Cardiac muscle cell (in vitro differentiated cells and primary cell): Measurements from ENCODE around the gene NLK. TPM values are rescaled to one million over a fixed set of nuclear protein-coding genes. Genes with fewer than 3 reads are reported as not detected.

Experiments used
- DNase-seq, 2 donors: peaks; one replicate each; pipeline versions ENCODE4 v3.0.0 to v3.0.0-alpha.2; 2010 to 2017; ENCODE audit warnings: low read depth in 1 of 2, low spot score in 1 of 2
- H3K27ac ChIP-seq: fragments of 200-600 bp; sonication (generic); 2 replicates; pipeline ENCODE4 v1.5.1; 2016
- H3K27me3 ChIP-seq: fragments of 200-600 bp; sonication (generic); 2 replicates; pipeline ENCODE4 v1.6.0; 2016; ENCODE audit warnings: control low read depth
- H3K36me3 ChIP-seq: fragments of 200-600 bp; sonication (generic); 2 replicates; pipeline ENCODE4 v1.5.1; 2016; ENCODE audit warnings: control low read depth
- H3K4me1 ChIP-seq: fragments of 200-600 bp; sonication (generic); 2 replicates; pipeline ENCODE4 v1.8.1; 2017; ENCODE audit warnings: low read depth, mild to moderate bottlenecking, mixed run types
- H3K4me3 ChIP-seq: fragments of 200-600 bp; sonication (generic); 2 replicates; pipeline ENCODE4 v1.5.1; 2016; ENCODE audit warnings: mild to moderate bottlenecking
- H3K9me3 ChIP-seq: fragments of 200-600 bp; sonication (generic); 2 replicates; pipeline ENCODE4 v1.5.1; 2017; ENCODE audit warnings: low read depth, mild to moderate bottlenecking, control low read depth
- polyA plus RNA-seq: library from polyadenylated mRNA; unstranded; fragments of >200 nt; fragmentation: Nextera tagmentation; extraction: Ambion mirVana; gene quantifications from 2 replicates; pipeline ENCODE4 v1.2.1, GENCODE V29; 2016
- total RNA-seq: library from RNA; depleted of rRNA; stranded (reverse); fragments of >200 nt; gene quantifications from 2 replicates; pipeline ENCODE4 v1.2.3, GENCODE V29; 2016
- TF ChIP-seq, protein P1 (sequence below): IDR thresholded peaks from 2 replicates; pipeline ENCODE4 v1.5.1; 2012; ENCODE audit warnings: low read depth, mild to moderate bottlenecking, low read length

Gene NLK
- total and polyA plus RNA-seq, 2 experiments from 2014 or later: 11.0 to 22.1 TPM

DNA sequence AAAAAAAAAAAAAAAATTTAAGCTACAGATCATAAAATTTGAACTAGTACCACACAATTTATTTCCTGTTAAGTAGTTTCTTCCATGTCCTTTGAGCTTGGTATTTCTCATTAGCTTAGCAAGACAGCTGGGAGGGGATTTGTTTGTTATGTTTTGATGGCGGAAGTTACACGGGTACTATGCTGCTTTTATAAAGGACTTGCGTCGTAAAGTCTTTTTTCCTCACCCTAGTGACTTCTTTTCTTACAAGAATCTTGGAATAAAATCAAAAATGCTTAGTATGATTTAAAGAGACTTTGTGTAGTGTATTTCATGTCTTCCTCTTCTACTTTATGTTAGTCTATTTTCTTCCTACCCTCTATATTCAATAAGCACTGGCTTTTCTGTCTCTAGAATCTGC lies 89.1 kb downstream of the NLK start:
- H3K27me3 ChIP-seq: no peaks in the 10 kb centered on the region
- peaks cover 4% of the 10 kb centered on the region for H3K4me1 ChIP-seq
- peaks cover 9% of the 10 kb centered on the region for H3K36me3 ChIP-seq
- no peak overlapping the region for H3K27ac ChIP-seq
- peak in 1 of 2 donors; percentile 34 for DNase-seq
- TF ChIP-seq, protein P1, sequence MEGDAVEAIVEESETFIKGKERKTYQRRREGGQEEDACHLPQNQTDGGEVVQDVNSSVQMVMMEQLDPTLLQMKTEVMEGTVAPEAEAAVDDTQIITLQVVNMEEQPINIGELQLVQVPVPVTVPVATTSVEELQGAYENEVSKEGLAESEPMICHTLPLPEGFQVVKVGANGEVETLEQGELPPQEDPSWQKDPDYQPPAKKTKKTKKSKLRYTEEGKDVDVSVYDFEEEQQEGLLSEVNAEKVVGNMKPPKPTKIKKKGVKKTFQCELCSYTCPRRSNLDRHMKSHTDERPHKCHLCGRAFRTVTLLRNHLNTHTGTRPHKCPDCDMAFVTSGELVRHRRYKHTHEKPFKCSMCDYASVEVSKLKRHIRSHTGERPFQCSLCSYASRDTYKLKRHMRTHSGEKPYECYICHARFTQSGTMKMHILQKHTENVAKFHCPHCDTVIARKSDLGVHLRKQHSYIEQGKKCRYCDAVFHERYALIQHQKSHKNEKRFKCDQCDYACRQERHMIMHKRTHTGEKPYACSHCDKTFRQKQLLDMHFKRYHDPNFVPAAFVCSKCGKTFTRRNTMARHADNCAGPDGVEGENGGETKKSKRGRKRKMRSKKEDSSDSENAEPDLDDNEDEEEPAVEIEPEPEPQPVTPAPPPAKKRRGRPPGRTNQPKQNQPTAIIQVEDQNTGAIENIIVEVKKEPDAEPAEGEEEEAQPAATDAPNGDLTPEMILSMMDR: no peak
- H3K4me3 ChIP-seq: no peak overlapping the region
- no peaks in the 10 kb centered on the region for H3K9me3 ChIP-seq

DNA sequence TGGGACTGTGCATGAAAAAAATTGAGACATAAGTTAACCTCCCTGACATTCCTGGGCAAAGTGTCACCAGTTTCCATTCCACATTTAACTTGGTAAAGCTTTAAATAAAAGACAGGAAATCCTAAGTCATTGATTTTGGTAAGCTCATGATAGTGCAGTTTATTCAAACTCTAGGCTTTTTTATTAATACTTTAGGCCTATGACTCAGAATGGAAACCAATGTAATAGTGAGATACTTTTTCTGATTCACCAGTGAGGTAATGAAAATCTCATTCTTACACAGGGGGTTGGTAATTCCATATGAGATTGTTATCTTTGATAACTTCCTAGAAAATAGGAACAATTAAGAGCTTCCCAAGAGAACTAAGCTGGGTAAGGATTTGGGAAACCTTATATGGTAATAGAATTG lies 91.1 kb downstream of the NLK start:
- H3K4me3 ChIP-seq: no peak overlapping the region
- no peaks in the 10 kb centered on the region for H3K9me3 ChIP-seq
- no peak overlapping the region for H3K27ac ChIP-seq
- H3K4me1 ChIP-seq: peaks cover 4% of the 10 kb centered on the region
- no peaks in the 10 kb centered on the region for H3K27me3 ChIP-seq
- peaks cover 9% of the 10 kb centered on the region for H3K36me3 ChIP-seq
- TF ChIP-seq, protein P1: no peak
- peak in 1 of 2 donors; percentile 23 for DNase-seq

DNA sequence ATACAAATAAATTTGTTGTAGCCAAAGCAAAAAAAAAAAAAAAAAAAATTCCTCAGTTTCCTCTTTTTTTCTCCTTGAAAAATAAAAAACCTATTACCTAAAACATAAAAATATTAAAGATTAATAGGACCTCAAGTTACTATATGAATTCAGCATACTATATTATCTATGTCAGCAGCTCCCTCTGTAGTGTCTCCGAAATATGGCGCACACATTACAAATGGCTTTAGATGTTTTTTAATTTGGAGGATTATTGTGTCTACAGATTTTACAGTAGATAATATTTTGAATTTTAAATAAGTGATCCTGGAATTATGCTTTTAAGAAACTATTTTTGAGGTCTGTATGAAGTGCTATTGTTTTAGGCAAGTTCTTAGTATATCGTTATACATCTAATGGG lies 94.4 kb downstream of the NLK start:
- H3K27ac ChIP-seq: no peak overlapping the region
- H3K4me1 ChIP-seq: no peaks in the 10 kb centered on the region
- DNase-seq: no peak
- TF ChIP-seq, protein P1: peak; percentile 5
- no peaks in the 10 kb centered on the region for H3K27me3 ChIP-seq
- H3K4me3 ChIP-seq: no peak overlapping the region
- peaks cover 9% of the 10 kb centered on the region for H3K36me3 ChIP-seq
- no peaks in the 10 kb centered on the region for H3K9me3 ChIP-seq

DNA sequence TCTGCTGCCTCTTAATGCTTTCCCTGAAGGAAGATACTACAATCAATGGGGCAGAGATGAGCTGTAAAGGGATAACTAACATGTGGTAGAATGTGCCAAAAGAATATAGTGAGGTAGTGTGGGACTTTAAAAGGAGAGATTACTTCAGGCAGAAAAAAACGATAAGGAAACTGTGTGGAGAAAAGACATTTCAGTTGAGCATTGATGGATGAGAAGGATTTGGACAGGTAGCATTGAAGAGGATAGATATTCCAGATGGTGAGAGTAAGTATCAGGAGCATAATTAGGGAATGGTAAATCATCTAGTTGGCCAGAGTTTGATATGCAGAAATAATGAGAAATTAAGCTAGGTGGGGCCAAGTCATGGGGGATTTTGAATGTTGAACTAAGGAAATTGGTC lies 97.3 kb downstream of the NLK start:
- peaks cover 3% of the 10 kb centered on the region for H3K36me3 ChIP-seq
- no peak overlapping the region for H3K4me3 ChIP-seq
- no peak overlapping the region for H3K27ac ChIP-seq
- no peaks in the 10 kb centered on the region for H3K27me3 ChIP-seq
- no peaks in the 10 kb centered on the region for H3K9me3 ChIP-seq
- no peaks in the 10 kb centered on the region for H3K4me1 ChIP-seq
- DNase-seq: no peak
- TF ChIP-seq, protein P1: no peak

DNA sequence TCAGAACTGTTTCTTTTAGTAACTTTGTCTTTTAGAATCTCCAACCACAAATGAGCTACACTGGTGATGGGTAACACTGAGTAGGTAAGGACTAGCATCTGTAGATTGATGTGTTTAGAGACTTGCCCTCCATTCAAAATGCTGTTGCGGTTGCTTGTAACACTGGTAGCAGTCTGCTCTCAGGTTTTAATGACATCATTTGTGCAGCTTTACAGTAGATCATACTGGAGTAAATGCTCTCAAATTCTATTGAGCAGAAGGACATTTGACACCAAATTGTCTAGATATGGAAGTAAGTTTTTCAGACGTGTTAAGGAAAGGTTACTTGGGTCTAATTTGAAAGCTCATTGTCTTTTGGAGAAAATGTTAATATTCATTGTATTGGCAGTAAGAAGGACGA lies 98.8 kb downstream of the NLK start:
- Histone ChIP-seq H3K27me3 (no peaks in the 10 kb centered on the region), H3K9me3 (no peaks in the 10 kb centered on the region), H3K4me1 (no peaks in the 10 kb centered on the region), H3K4me3 (no peak overlapping the region), H3K27ac (no peak overlapping the region), H3K36me3 (peaks cover 3% of the 10 kb centered on the region)
- DNase-seq: no peak
- TF ChIP-seq, protein P1: no peak

DNA sequence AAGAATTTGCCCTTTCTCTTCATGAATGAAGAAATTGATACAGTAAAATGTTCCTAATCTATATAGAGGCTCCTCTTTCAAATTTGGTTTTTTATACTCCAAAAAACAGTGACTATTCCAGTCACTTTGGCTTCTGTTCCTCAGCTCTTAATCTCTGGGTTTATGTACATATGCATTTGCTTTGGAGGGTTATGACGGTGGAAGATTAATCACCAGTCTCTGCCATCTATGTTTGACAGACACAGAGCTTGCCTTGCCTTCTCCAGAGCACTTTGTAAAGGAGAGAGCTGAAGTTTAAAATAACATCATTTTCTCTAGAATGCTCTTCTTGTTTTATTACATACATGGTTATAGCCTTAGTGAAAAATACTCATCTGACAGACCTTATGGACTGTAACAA lies 99.3 kb downstream of the NLK start:
- TF ChIP-seq, protein P1: no peak
- peaks cover 3% of the 10 kb centered on the region for H3K36me3 ChIP-seq
- H3K4me3 ChIP-seq: no peak overlapping the region
- no peaks in the 10 kb centered on the region for H3K27me3 ChIP-seq
- H3K27ac ChIP-seq: no peak overlapping the region
- H3K4me1 ChIP-seq: no peaks in the 10 kb centered on the region
- DNase-seq: no peak
- no peaks in the 10 kb centered on the region for H3K9me3 ChIP-seq
